ENCODE measurements around the gene PAN2. TPM values are rescaled to one million over a fixed set of nuclear protein-coding genes. Genes with fewer than 3 reads are reported as not detected.
"Not testable (repeated sequence)": the region's sequence is repeated elsewhere in the genome, so short reads cannot be mapped to it uniquely, and the experiment has no call there.

PAN2 gene
- total and polyA plus RNA-seq, 5 donors, result 33.1 to 58.3 (median 48.9) TPM

GRCh38 chr12:56362130-56363059 lies 28.6 kb upstream of the PAN2 start, which contains the start of gene APOF:
TSS of gene APOF (minus strand) at chr12:56362857. CDS start at chr12:56362745, 112 bp downstream.
- Histone ChIP-seq H3K27me3 (ENCODE audit: control insufficient read depth, insufficient read depth) (no peaks in the 10 kb centered on the region), H3K4me1 (ENCODE audit: control insufficient read depth, insufficient read depth, low read length) (peaks cover 2% of the 10 kb centered on the region), H3K27ac (ENCODE audit: low read length) (no peak within 1 kb of the TSS), H3K9me3 (ENCODE audit: control insufficient read depth, low read length) (no peaks in the 10 kb centered on the region), H3K4me3 (ENCODE audit: low read length) (no peak within 1 kb of the TSS)
- WGBS, result 93% methylated on average over 10 of the region's 10 CpGs
- no peak for ATAC-seq
- DNase-seq, result no peak
- intact Hi-C loops (cut with DNase I), result loop anchor here in 1 of 4 donors (10.0 kb wide), 1 partner anchor 82 kb away; the partner anchor contains the start of gene TIMELESS

GRCh38 chr12:56361487-56362129 lies 27.8 kb upstream of the PAN2 start:
- ATAC-seq, result no peak
- Histone ChIP-seq H3K27ac (ENCODE audit: low read length) (no peak overlapping the region), H3K9me3 (ENCODE audit: control insufficient read depth, low read length) (no peaks in the 10 kb centered on the region), H3K27me3 (ENCODE audit: control insufficient read depth, insufficient read depth) (no peaks in the 10 kb centered on the region), H3K4me3 (ENCODE audit: low read length) (no peak overlapping the region), H3K4me1 (ENCODE audit: control insufficient read depth, insufficient read depth, low read length) (peaks cover 2% of the 10 kb centered on the region)
- 74% methylated on average over 8 of the region's 8 CpGs for WGBS
- intact Hi-C loops (cut with DNase I), result loop anchor here in 1 of 4 donors (10.0 kb wide), 1 partner anchor 83 kb away; the partner anchor contains the start of gene TIMELESS
- DNase-seq, result no peak

- Histone ChIP-seq H3K4me3 (ENCODE audit: low read length) (peak within 1 kb of the TSS; percentile 72), H3K27ac (ENCODE audit: low read length) (peak within 1 kb of the TSS; percentile 84), H3K4me1 (ENCODE audit: control insufficient read depth, insufficient read depth, low read length) (peaks cover 2% of the 10 kb centered on the region), H3K9me3 (ENCODE audit: control insufficient read depth, low read length) (no peaks in the 10 kb centered on the region), H3K27me3 (ENCODE audit: control insufficient read depth, insufficient read depth) (no peaks in the 10 kb centered on the region)
- WGBS, result under 1% methylated on average over 54 of the region's 54 CpGs
- ATAC-seq (peak; percentile 99), DNase-seq (peak; percentile 100)
- intact Hi-C loops (cut with DNase I), result loop anchor here in 2 of 4 donors (10.0 kb wide), 2 partner anchors 85 to 95 kb away; partner anchors contain the start of genes MIP (in 1 of the 2) and TIMELESS (in 1 of the 2)
Measured at GRCh38 chr12:56359851-56360767, 26.3 kb upstream of the PAN2 start, which contains the start of gene STAT2. TSS of gene STAT2 (minus strand) at chr12:56360107. CDS start at chr12:56356571, 3,536 bp downstream.

GRCh38 chr12:56358836-56359532 lies 25.2 kb upstream of the PAN2 start:
- ATAC-seq (no peak), DNase-seq (no peak)

GRCh38 chr12:56351325-56351724 lies 17.5 kb upstream of the PAN2 start:
- no peak for DNase-seq
- ATAC-seq, result no peak
- H3K4me3 ChIP-seq (ENCODE audit: low read length), result no peak overlapping the region
- no peaks in the 10 kb centered on the region for H3K27me3 ChIP-seq (ENCODE audit: control insufficient read depth, insufficient read depth)
- H3K27ac ChIP-seq (ENCODE audit: low read length), result no peak overlapping the region
- 91% methylated on average over 2 of the region's 2 CpGs for WGBS
- no peaks in the 10 kb centered on the region for H3K4me1 ChIP-seq (ENCODE audit: control insufficient read depth, insufficient read depth, low read length)
- intact Hi-C loops (cut with DNase I), result loop anchor here in 1 of 4 donors (10.0 kb wide), 1 partner anchor 103 kb away; the partner anchor contains the start of gene MIP
- H3K9me3 ChIP-seq (ENCODE audit: control insufficient read depth, low read length), result no peaks in the 10 kb centered on the region

More at GRCh38 chr12:56358836-56359532, 25.2 kb upstream of the PAN2 start:
- H3K27me3 ChIP-seq (ENCODE audit: control insufficient read depth, insufficient read depth), result no peaks in the 10 kb centered on the region
- H3K4me1 ChIP-seq (ENCODE audit: control insufficient read depth, insufficient read depth, low read length), result peaks cover 2% of the 10 kb centered on the region
- no peaks in the 10 kb centered on the region for H3K9me3 ChIP-seq (ENCODE audit: control insufficient read depth, low read length)
- H3K27ac ChIP-seq (ENCODE audit: low read length), result no peak overlapping the region
- WGBS, result 21% methylated on average over 1 of the region's 1 CpG
- intact Hi-C loops (cut with DNase I), result loop anchor here in 1 of 4 donors (10.0 kb wide), 1 partner anchor 96 kb away; the partner anchor contains the start of gene MIP
- peak overlapping the region; percentile 72 for H3K4me3 ChIP-seq (ENCODE audit: low read length)

- DNase-seq, result no peak
- H3K9me3 ChIP-seq (ENCODE audit: control insufficient read depth, low read length), result no peaks in the 10 kb centered on the region
- H3K27me3 ChIP-seq (ENCODE audit: control insufficient read depth, insufficient read depth), result no peaks in the 10 kb centered on the region
- intact Hi-C loops (cut with DNase I), result loop anchor here in 1 of 4 donors (10.0 kb wide), 1 partner anchor 104 kb away; the partner anchor contains the start of gene MIP
- no peak for ATAC-seq
- WGBS, result 90% methylated on average over 2 of the region's 2 CpGs
- no peak overlapping the region for H3K27ac ChIP-seq (ENCODE audit: low read length)
- H3K4me3 ChIP-seq (ENCODE audit: low read length), result no peak overlapping the region
- H3K4me1 ChIP-seq (ENCODE audit: control insufficient read depth, insufficient read depth, low read length), result no peaks in the 10 kb centered on the region
Measured at GRCh38 chr12:56350662-56351061, 16.9 kb upstream of the PAN2 start.

- no peak for ATAC-seq
- H3K27ac ChIP-seq (ENCODE audit: low read length), result no peak overlapping the region
- no peaks in the 10 kb centered on the region for H3K27me3 ChIP-seq (ENCODE audit: control insufficient read depth, insufficient read depth)
- intact Hi-C loops (cut with DNase I), result no loop called here
- no peaks in the 10 kb centered on the region for H3K9me3 ChIP-seq (ENCODE audit: control insufficient read depth, low read length)
- 90% methylated on average over 5 of the region's 5 CpGs for WGBS
- H3K4me1 ChIP-seq (ENCODE audit: control insufficient read depth, insufficient read depth, low read length), result no peaks in the 10 kb centered on the region
- no peak for DNase-seq
- no peak overlapping the region for H3K4me3 ChIP-seq (ENCODE audit: low read length)
Measured at GRCh38 chr12:56348776-56349175, 15.0 kb upstream of the PAN2 start.

- 90% methylated on average over 9 of the region's 9 CpGs for WGBS
- intact Hi-C loops (cut with DNase I); DNase-seq; ATAC-seq; H3K4me3 ChIP-seq (ENCODE audit: low read length); H3K27me3 ChIP-seq (ENCODE audit: control insufficient read depth, insufficient read depth); H3K4me1 ChIP-seq (ENCODE audit: control insufficient read depth, insufficient read depth, low read length); H3K9me3 ChIP-seq (ENCODE audit: control insufficient read depth, low read length); H3K27ac ChIP-seq (ENCODE audit: low read length): not testable (repeated sequence)
Measured at GRCh38 chr12:56347255-56347654, 13.5 kb upstream of the PAN2 start.

- H3K27me3 ChIP-seq (ENCODE audit: control insufficient read depth, insufficient read depth), result no peaks in the 10 kb centered on the region
- H3K4me1 ChIP-seq (ENCODE audit: control insufficient read depth, insufficient read depth, low read length), result no peaks in the 10 kb centered on the region
- H3K27ac ChIP-seq (ENCODE audit: low read length), result no peak overlapping the region
- intact Hi-C loops (cut with DNase I), result no loop called here
- no peak for DNase-seq
- peak in 1 of 2 donors; percentile 16 for ATAC-seq
- WGBS, result 74% methylated on average over 7 of the region's 7 CpGs
- H3K4me3 ChIP-seq (ENCODE audit: low read length), result no peak overlapping the region
- H3K9me3 ChIP-seq (ENCODE audit: control insufficient read depth, low read length), result no peaks in the 10 kb centered on the region
Measured at GRCh38 chr12:56346675-56347074, 12.9 kb upstream of the PAN2 start.

All from right cardiac atrium (tissue), 5 donors.